ENCODE data around the gene SLC12A5. TPM values are rescaled to one million over a fixed set of nuclear protein-coding genes. Genes with fewer than 3 reads are reported as not detected.

SLC12A5 gene
- total RNA-seq, 4 donors from 2014 or later, result not detected

GRCh38 chr20:46062151-46062550, 33.1 kb downstream of the SLC12A5 start:
- in situ Hi-C loops (cut with MboI; ENCODE audit: low sequenced_read_pairs in 4 of 4) (no loop called here), intact Hi-C loops (cut with DNase I; ENCODE audit: low total_unique reads) (no loop called here)
- no peak for TF ChIP-seq POLR2A (IDR thresholded peaks at IDR 0.05)
- TF ChIP-seq, protein P1, sequence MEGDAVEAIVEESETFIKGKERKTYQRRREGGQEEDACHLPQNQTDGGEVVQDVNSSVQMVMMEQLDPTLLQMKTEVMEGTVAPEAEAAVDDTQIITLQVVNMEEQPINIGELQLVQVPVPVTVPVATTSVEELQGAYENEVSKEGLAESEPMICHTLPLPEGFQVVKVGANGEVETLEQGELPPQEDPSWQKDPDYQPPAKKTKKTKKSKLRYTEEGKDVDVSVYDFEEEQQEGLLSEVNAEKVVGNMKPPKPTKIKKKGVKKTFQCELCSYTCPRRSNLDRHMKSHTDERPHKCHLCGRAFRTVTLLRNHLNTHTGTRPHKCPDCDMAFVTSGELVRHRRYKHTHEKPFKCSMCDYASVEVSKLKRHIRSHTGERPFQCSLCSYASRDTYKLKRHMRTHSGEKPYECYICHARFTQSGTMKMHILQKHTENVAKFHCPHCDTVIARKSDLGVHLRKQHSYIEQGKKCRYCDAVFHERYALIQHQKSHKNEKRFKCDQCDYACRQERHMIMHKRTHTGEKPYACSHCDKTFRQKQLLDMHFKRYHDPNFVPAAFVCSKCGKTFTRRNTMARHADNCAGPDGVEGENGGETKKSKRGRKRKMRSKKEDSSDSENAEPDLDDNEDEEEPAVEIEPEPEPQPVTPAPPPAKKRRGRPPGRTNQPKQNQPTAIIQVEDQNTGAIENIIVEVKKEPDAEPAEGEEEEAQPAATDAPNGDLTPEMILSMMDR (IDR thresholded peaks at IDR 0.05 in 4 of 5, conservative IDR thresholded peaks at IDR 0.05 in 1 of 5), result no peak
- peaks cover 5 to 66% of the 10 kb centered on the region in 2 donors for H3K36me3 ChIP-seq
- H3K4me3 ChIP-seq, result no peak overlapping the region
- DNase-seq (no peak), ATAC-seq (no peak)
- peaks cover 10 to 19% of the 10 kb centered on the region in 2 donors for H3K4me1 ChIP-seq
- H3K9me3 ChIP-seq, result no peaks in the 10 kb centered on the region
- H3K27ac ChIP-seq, result no peak overlapping the region
- H3K27me3 ChIP-seq, result peaks cover 0 to 13% (median 7%) of the 10 kb centered on the region in 3 donors

DNA sequence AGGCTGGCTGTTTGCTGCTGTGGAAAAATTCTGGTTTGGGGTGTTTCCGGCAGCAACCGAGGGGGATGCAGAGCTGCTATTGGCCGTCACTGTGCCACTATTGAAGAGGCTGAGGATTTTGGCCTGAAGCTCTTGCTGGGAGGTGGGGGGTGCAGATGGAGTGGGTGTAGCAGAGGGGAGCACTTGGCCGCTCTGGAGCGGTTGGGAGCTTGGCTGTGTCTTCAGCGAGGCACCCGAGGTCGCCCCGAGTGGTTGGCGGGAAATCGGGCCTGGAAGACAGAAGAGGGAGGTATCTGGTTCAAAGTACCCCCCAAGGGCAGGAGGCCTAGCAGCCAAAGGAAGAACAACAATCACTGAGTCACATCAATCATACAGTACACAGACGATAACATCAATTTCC, 33.6 kb downstream of the SLC12A5 start:
- DNase-seq, result no peak
- Histone ChIP-seq H3K9me3 (no peaks in the 10 kb centered on the region), H3K4me1 (peaks cover 10 to 19% of the 10 kb centered on the region in 2 donors), H3K4me3 (no peak overlapping the region), H3K27me3 (peaks cover 0 to 9% (median 3%) of the 10 kb centered on the region in 3 donors), H3K36me3 (peaks cover 5 to 70% of the 10 kb centered on the region in 2 donors), H3K27ac (no peak overlapping the region)
- intact Hi-C loops (cut with DNase I; ENCODE audit: low total_unique reads), result no loop called here
- in situ Hi-C loops (cut with MboI; ENCODE audit: low sequenced_read_pairs in 4 of 4), result no loop called here
- TF ChIP-seq, protein P1 (IDR thresholded peaks at IDR 0.05 in 4 of 5, conservative IDR thresholded peaks at IDR 0.05 in 1 of 5), result no peak
- TF ChIP-seq POLR2A (IDR thresholded peaks at IDR 0.05), result no peak
- ATAC-seq, result no peak

DNA sequence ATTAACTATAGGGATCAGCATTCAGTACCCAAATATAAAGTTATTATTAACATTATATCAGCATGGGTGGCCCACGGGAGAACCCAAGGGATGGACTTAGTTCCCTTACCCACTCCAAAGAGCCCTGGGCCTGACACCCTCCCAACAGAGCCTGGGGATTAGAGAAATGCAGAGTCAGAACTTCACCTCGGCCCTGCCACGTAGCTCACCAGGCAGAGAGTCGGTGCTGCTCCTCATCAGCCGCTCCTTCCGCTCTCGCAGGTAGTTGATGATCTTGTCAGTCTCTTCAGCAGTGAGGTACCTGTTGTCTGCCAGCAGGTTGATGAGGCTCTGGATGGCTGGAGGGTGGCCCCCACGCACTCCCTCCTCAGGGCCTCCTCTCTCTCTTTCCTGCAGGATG, 34.1 kb downstream of the SLC12A5 start:
- DNase-seq (no peak), ATAC-seq (no peak)
- Histone ChIP-seq H3K27me3 (peaks cover 0 to 3% (median 0%) of the 10 kb centered on the region in 3 donors), H3K27ac (no peak overlapping the region), H3K9me3 (no peaks in the 10 kb centered on the region), H3K4me3 (no peak overlapping the region), H3K36me3 (peaks cover 5 to 76% of the 10 kb centered on the region in 2 donors), H3K4me1 (peaks cover 8 to 17% of the 10 kb centered on the region in 2 donors)
- in situ Hi-C loops (cut with MboI; ENCODE audit: low sequenced_read_pairs in 4 of 4) (no loop called here), intact Hi-C loops (cut with DNase I; ENCODE audit: low total_unique reads) (no loop called here)
- TF ChIP-seq, protein P1 (IDR thresholded peaks at IDR 0.05 in 4 of 5, conservative IDR thresholded peaks at IDR 0.05 in 1 of 5), result no peak
- no peak for TF ChIP-seq POLR2A (IDR thresholded peaks at IDR 0.05)

DNA sequence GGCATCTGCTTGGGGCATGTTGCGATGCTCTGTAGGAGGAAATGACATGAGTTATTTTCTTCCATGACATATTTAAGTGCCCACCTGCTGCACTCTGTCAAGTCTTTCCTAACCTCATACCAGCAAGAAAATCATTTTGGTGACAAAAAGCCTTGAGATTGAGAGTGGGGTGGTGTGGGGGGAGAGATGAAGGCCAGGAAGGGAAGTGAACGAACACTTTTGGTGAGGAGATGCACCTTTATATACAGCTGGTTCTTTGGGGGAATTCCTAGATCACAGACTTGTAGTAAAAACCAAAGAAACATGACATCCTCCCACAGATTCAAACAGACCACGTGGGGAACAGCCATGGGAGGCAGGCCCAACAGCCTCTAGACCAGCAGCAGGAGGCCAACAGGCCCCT, 34.6 kb downstream of the SLC12A5 start:
- Histone ChIP-seq H3K27me3 (no peaks in the 10 kb centered on the region), H3K36me3 (peaks cover 5 to 81% of the 10 kb centered on the region in 2 donors), H3K9me3 (no peaks in the 10 kb centered on the region), H3K4me1 (peaks cover 3 to 12% of the 10 kb centered on the region in 2 donors), H3K27ac (no peak overlapping the region), H3K4me3 (no peak overlapping the region)
- intact Hi-C loops (cut with DNase I; ENCODE audit: low total_unique reads) (no loop called here), in situ Hi-C loops (cut with MboI; ENCODE audit: low sequenced_read_pairs in 4 of 4) (no loop called here)
- no peak for DNase-seq
- TF ChIP-seq, protein P1 (IDR thresholded peaks at IDR 0.05 in 4 of 5, conservative IDR thresholded peaks at IDR 0.05 in 1 of 5), result no peak
- TF ChIP-seq POLR2A (IDR thresholded peaks at IDR 0.05), result no peak
- ATAC-seq, result no peak

GRCh38 chr20:46065006-46065405, 36.0 kb downstream of the SLC12A5 start:
- H3K4me1 ChIP-seq, result peaks cover 0 to 11% of the 10 kb centered on the region in 2 donors
- H3K27me3 ChIP-seq, result no peaks in the 10 kb centered on the region
- TF ChIP-seq, protein P1 (IDR thresholded peaks at IDR 0.05 in 4 of 5, conservative IDR thresholded peaks at IDR 0.05 in 1 of 5), result no peak
- no peak for TF ChIP-seq POLR2A (IDR thresholded peaks at IDR 0.05)
- intact Hi-C loops (cut with DNase I; ENCODE audit: low total_unique reads), result no loop called here
- ATAC-seq, result no peak
- in situ Hi-C loops (cut with MboI; ENCODE audit: low sequenced_read_pairs in 4 of 4), result no loop called here
- DNase-seq, result no peak
- H3K4me3 ChIP-seq, result no peak overlapping the region
- peaks cover 5 to 94% of the 10 kb centered on the region in 2 donors for H3K36me3 ChIP-seq
- no peaks in the 10 kb centered on the region for H3K9me3 ChIP-seq
- H3K27ac ChIP-seq, result no peak overlapping the region

Measured in gastrocnemius medialis (tissue), 4 donors.